IMR-90 (cell line): ENCODE data around the gene OR2A1. TPM values are rescaled to one million over a fixed set of nuclear protein-coding genes. Genes with fewer than 3 reads are reported as not detected.
A peak's percentile ranks its signal among the peaks of the same experiment; 100 is the strongest.
"Not testable (repeated sequence)": the region's sequence is repeated elsewhere in the genome, so short reads cannot be mapped to it uniquely, and the experiment has no call there.

ENCODE experiments used
- ATAC-seq: fragments of 200-7000 bp; cut with Tn5 transposase; 2 replicates; pipeline ENCODE4 v1.9.1; 2020; ENCODE audit warnings: low read depth, mild to moderate bottlenecking, moderate library complexity
- BruUV-seq: library from RNA; stranded (reverse); fragments of 400-500 nt; replicated peaks from 2 replicates; lab custom pipeline; 2021; lab: Mats Ljungman, UMichigan
- CTCF ChIA-PET: fragments of 300-600 bp; formaldehyde crosslinking; extraction: SDS; loops from one replicate; lab custom pipeline; 2021; ENCODE audit warnings: antibody characterized with exemption; lab: Yijun Ruan, JAX
- POLR2A ChIA-PET: fragments of 300-600 bp; sonication (Branson Sonifier 250); formaldehyde crosslinking; loops from one replicate; lab custom pipeline; 2022; ENCODE audit warnings: antibody characterized with exemption; ENCODE audit not compliant: unreplicated experiment; lab: Charles Lee
- DNase-seq: peaks from one replicate; pipeline ENCODE4 v3.0.0; 2013
- H2AFZ ChIP-seq: replicated peaks from 2 replicates; pipeline ENCODE3; 2013; ENCODE audit warnings: low read length, mild to moderate bottlenecking; ENCODE audit not compliant: poor library complexity
- H2AK5ac ChIP-seq: 2 replicates; pipeline ENCODE4 v1.6.1; 2013; ENCODE audit warnings: low read depth, low read length, inconsistent platforms
- H2AK9ac ChIP-seq: replicated peaks from 2 replicates; pipeline ENCODE3; 2013; ENCODE audit warnings: mild to moderate bottlenecking, low read depth, low read length, moderate library complexity; ENCODE audit not compliant: poor library complexity
- H2BK120ac ChIP-seq: 2 replicates; pipeline ENCODE4 v1.6.1; 2013; ENCODE audit warnings: low read depth, low read length, inconsistent platforms
- H2BK15ac ChIP-seq: 3 replicates; pipeline ENCODE4 v1.6.1; 2013; ENCODE audit warnings: low read depth, low read length, inconsistent platforms
- H2BK20ac ChIP-seq: 2 replicates; pipeline ENCODE4 v1.6.1; 2013; ENCODE audit warnings: low read depth, mild to moderate bottlenecking, inconsistent platforms, low read length, moderate library complexity
- H2BK5ac ChIP-seq: 2 replicates; pipeline ENCODE4 v1.6.1; 2013; ENCODE audit warnings: mild to moderate bottlenecking, low read depth, low read length, inconsistent platforms; ENCODE audit not compliant: poor library complexity, severe bottlenecking
- H3K14ac ChIP-seq: replicated peaks from 2 replicates; pipeline ENCODE4 v1.6.1; 2013; ENCODE audit warnings: low read depth, low read length, inconsistent platforms
- H3K18ac ChIP-seq: 2 replicates; pipeline ENCODE4 v1.6.1; 2013; ENCODE audit warnings: low read depth, low read length, control low read depth
- H3K23ac ChIP-seq: 2 replicates; pipeline ENCODE4 v1.6.1; 2013; ENCODE audit warnings: low read depth, low read length, inconsistent platforms
- H3K27ac ChIP-seq: 2 replicates; pipeline ENCODE4 v1.5.1; 2013; ENCODE audit warnings: mild to moderate bottlenecking, control low read depth, low read length; ENCODE audit not compliant: insufficient read depth
- H3K27me3 ChIP-seq: 2 replicates; pipeline ENCODE4 v1.6.1; 2013; ENCODE audit warnings: low read length; ENCODE audit not compliant: control insufficient read depth, insufficient read depth
- H3K36me3 ChIP-seq: 2 replicates; pipeline ENCODE4 v1.6.1; 2013; ENCODE audit warnings: low read length, mixed read lengths; ENCODE audit not compliant: control insufficient read depth, insufficient read depth
- H3K4ac ChIP-seq: 2 replicates; pipeline ENCODE4 v1.6.1; 2013; ENCODE audit warnings: low read depth, low read length, inconsistent platforms
- H3K4me1 ChIP-seq: 2 replicates; pipeline ENCODE4 v1.6.1; 2013; ENCODE audit warnings: low read length, mixed read lengths; ENCODE audit not compliant: control insufficient read depth, insufficient read depth
- H3K4me2 ChIP-seq: 2 replicates; pipeline ENCODE4 v1.6.1; 2013; ENCODE audit warnings: low read depth, mild to moderate bottlenecking, control low read depth, low read length, moderate library complexity
- H3K4me3 ChIP-seq: 2 replicates; pipeline ENCODE4 v1.5.1; 2013; ENCODE audit warnings: low read depth, mild to moderate bottlenecking, control low read depth, low read length, moderate library complexity; ENCODE audit not compliant: insufficient read depth
- H3K56ac ChIP-seq: 2 replicates; pipeline ENCODE4 v1.6.1; 2013; ENCODE audit warnings: low read length, inconsistent platforms; ENCODE audit not compliant: insufficient read depth; ENCODE audit errors: extremely low read depth
- H3K79me1 ChIP-seq, 2 experiments: 2 replicates each; pipeline ENCODE4 v1.6.1; 2013; ENCODE audit warnings: low read length in 2 of 2, inconsistent platforms in 1 of 2, low read depth in 1 of 2
- H3K9ac ChIP-seq: 2 replicates; pipeline ENCODE4 v1.6.1; 2013; ENCODE audit warnings: low read depth, low read length, control low read depth
- H3K9me1 ChIP-seq: 2 replicates; pipeline ENCODE4 v1.6.1; 2013; ENCODE audit warnings: low read length, inconsistent platforms; ENCODE audit not compliant: insufficient read depth
- H3K9me3 ChIP-seq: 2 replicates; pipeline ENCODE4 v1.6.1; 2013; ENCODE audit warnings: low read length; ENCODE audit not compliant: control insufficient read depth, insufficient read depth
- H4K20me1 ChIP-seq: 2 replicates; pipeline ENCODE4 v1.6.1; 2013; ENCODE audit warnings: low read length, inconsistent platforms; ENCODE audit not compliant: insufficient read depth
- H4K5ac ChIP-seq: 2 replicates; pipeline ENCODE4 v1.6.1; 2013; ENCODE audit warnings: mild to moderate bottlenecking, low read depth, low read length, control low read depth
- H4K8ac ChIP-seq, 2 experiments: 2 replicates each; pipeline ENCODE4 v1.6.1; 2013; ENCODE audit warnings: low read depth in 2 of 2, low read length in 2 of 2, control low read depth in 1 of 2, inconsistent platforms in 1 of 2
- H4K91ac ChIP-seq: 2 replicates; pipeline ENCODE4 v1.6.1; 2013; ENCODE audit warnings: low read depth, low read length, inconsistent platforms; ENCODE audit not compliant: insufficient read depth
- WGBS, 2 experiments: methylation state at CpG; one replicate each; pipeline versions ENCODE4 v1.1.5 to v1.1.7; 2013; ENCODE audit warnings: missing lambda C conversion rate in 2 of 2; ENCODE audit not compliant: insufficient read length in 1 of 2; ENCODE audit errors: extremely low coverage in 2 of 2; 5-methylcytosine and 5-hydroxymethylcytosine counted together
- dilution Hi-C: fragments of 300-500 bp; cut with HindIII; formaldehyde crosslinking; loops from one replicate; pipeline ENCODE4 v1.14.3; 2018; ENCODE audit warnings: low sequenced_read_pairs; ENCODE audit not compliant: unreplicated experiment
- in situ Hi-C: fragments of 300-500 bp; cut with MboI; formaldehyde crosslinking; loops from 3 replicates; pipeline ENCODE4 v1.14.3; 2019; ENCODE audit warnings: low sequenced_read_pairs, inconsistent platforms, mixed read lengths
- intact Hi-C: fragments of 100-400 bp; cut with micrococcal nuclease; formaldehyde crosslinking; loops from 2 replicates; pipeline ENCODE4 v1.10.0; 2022
- polyA plus RNA-seq, 3 experiments: library from polyadenylated mRNA; depleted of rRNA; stranded (reverse); fragments of >200 nt; gene quantifications; 2 replicates each; pipeline ENCODE4 v1.2.3, GENCODE V29; 2012; ENCODE audit warnings: low replicate concordance in 1 of 3
- total RNA-seq: library from RNA; depleted of rRNA; stranded (reverse); fragments of >200 nt; gene quantifications from 2 replicates; pipeline ENCODE4 v1.2.3, GENCODE V29; 2012

OR2A1 gene
- total and polyA plus RNA-seq, 2 of the 4 experiments (the other 2 are of a cell fraction) = not detected

- in situ Hi-C loops, H2BK20ac ChIP-seq, H3K9me1 ChIP-seq, H4K20me1 ChIP-seq, H3K18ac ChIP-seq, H3K9me3 ChIP-seq, H3K4ac ChIP-seq, H3K9ac ChIP-seq, H2BK15ac ChIP-seq, H3K4me3 ChIP-seq, DNase-seq, H2BK120ac ChIP-seq, H3K23ac ChIP-seq, H2BK5ac ChIP-seq, H2AK9ac ChIP-seq, H3K4me2 ChIP-seq, H4K91ac ChIP-seq, ATAC-seq, POLR2A ChIA-PET, H4K5ac ChIP-seq, H2AFZ ChIP-seq, H3K14ac ChIP-seq, intact Hi-C loops, dilution Hi-C loops, H3K79me1 ChIP-seq, H3K56ac ChIP-seq, H3K4me1 ChIP-seq, BruUV-seq, CTCF ChIA-PET, H4K8ac ChIP-seq, H3K27me3 ChIP-seq, H2AK5ac ChIP-seq, H3K27ac ChIP-seq, H3K36me3 ChIP-seq: not testable (repeated sequence)
These were observed 17.8 kb downstream of the OR2A1 start for GRCh38 chr7:144330044-144330443.

- H3K9me3 ChIP-seq, H3K27me3 ChIP-seq, H3K4me1 ChIP-seq, H2AK9ac ChIP-seq, CTCF ChIA-PET, H3K23ac ChIP-seq, H3K4ac ChIP-seq, H3K56ac ChIP-seq, H3K4me2 ChIP-seq, BruUV-seq, in situ Hi-C loops, H3K79me1 ChIP-seq, H2BK20ac ChIP-seq, H2BK120ac ChIP-seq, H4K8ac ChIP-seq, H2AK5ac ChIP-seq, H3K9me1 ChIP-seq, H3K18ac ChIP-seq, H2AFZ ChIP-seq, H3K4me3 ChIP-seq, dilution Hi-C loops, H4K5ac ChIP-seq, H4K20me1 ChIP-seq, H3K9ac ChIP-seq, H2BK15ac ChIP-seq, POLR2A ChIA-PET, H3K14ac ChIP-seq, H3K27ac ChIP-seq, H3K36me3 ChIP-seq, H4K91ac ChIP-seq, DNase-seq, intact Hi-C loops, H2BK5ac ChIP-seq: not testable (repeated sequence)
- peak; percentile 54 for ATAC-seq
- no CpG with 5 or more reads among the region's 9 CpGs for WGBS, 2 experiments
These were observed 19.2 kb downstream of the OR2A1 start for GRCh38 chr7:144331221-144331995.
